Caki2 (cell line): Measurements from ENCODE around the gene CLPSL1. TPM values are rescaled to one million over a fixed set of nuclear protein-coding genes. Genes with fewer than 3 reads are reported as not detected.

Experiments used
- DNase-seq: peaks from one replicate; pipeline ENCODE4 v3.0.0-alpha.2; 2015; ENCODE audit warnings: low read depth
- in situ Hi-C: cut with HindIII; loops from 2 replicates; pipeline ENCODE4 v1.10.0; 2016; ENCODE audit warnings: low sequenced_read_pairs, low pct_unique_long_range_greater_than_20kb, mixed read lengths
- total RNA-seq: library from RNA; depleted of rRNA; stranded (reverse); fragments of >200 nt; shearing (Covaris generic); gene quantifications from 2 replicates; pipeline ENCODE4 v1.2.3, GENCODE V29; 2014; ENCODE audit warnings: low replicate concordance

The CLPSL1 gene
- total RNA-seq, 1 experiment from 2014 or later: 2.4 TPM

- no peak for DNase-seq
- in situ Hi-C loops: no loop called here
These were observed 26.2 kb upstream of the CLPSL1 start for GRCh38 chr6:35754452-35755277.

- in situ Hi-C loops: no loop called here
- no peak for DNase-seq
These were observed 25.4 kb upstream of the CLPSL1 start for GRCh38 chr6:35755278-35755924.

- DNase-seq: no peak
- in situ Hi-C loops: no loop called here
These were observed 23.2 kb upstream of the CLPSL1 start for GRCh38 chr6:35757456-35758123.

- DNase-seq: no peak
- in situ Hi-C loops: no loop called here
These were observed 21.4 kb upstream of the CLPSL1 start for GRCh38 chr6:35759426-35759825.

GRCh38 chr6:35765739-35766138, 15.1 kb upstream of the CLPSL1 start:
- in situ Hi-C loops: no loop called here
- DNase-seq: no peak

- in situ Hi-C loops: no loop called here
- DNase-seq: no peak
These were observed 11.6 kb upstream of the CLPSL1 start for GRCh38 chr6:35769211-35769610.

- DNase-seq: no peak
- in situ Hi-C loops: no loop called here
These were observed 9.5 kb upstream of the CLPSL1 start for GRCh38 chr6:35771343-35771627.

- in situ Hi-C loops: no loop called here
- DNase-seq: no peak
These were observed 6.6 kb upstream of the CLPSL1 start for GRCh38 chr6:35774116-35774794.

GRCh38 chr6:35775031-35775430, 5.8 kb upstream of the CLPSL1 start:
- DNase-seq: peak; percentile 34
- in situ Hi-C loops: no loop called here

GRCh38 chr6:35776364-35777215, 4.2 kb upstream of the CLPSL1 start, which contains the start of gene CLPSL2:
Gene CLPSL2 (plus strand): TSS chr6:35776598. CDS start chr6:35776619, 21 bp downstream.
- in situ Hi-C loops: no loop called here
- peak; percentile 55 for DNase-seq

- no peak for DNase-seq
- in situ Hi-C loops: no loop called here
These were observed 3.3 kb upstream of the CLPSL1 start for GRCh38 chr6:35777356-35778102.

GRCh38 chr6:35778437-35778836, 2.4 kb upstream of the CLPSL1 start:
- no peak for DNase-seq
- in situ Hi-C loops: no loop called here

GRCh38 chr6:35781290-35781689, 471 bp downstream of the CLPSL1 start:
- no peak for DNase-seq
- in situ Hi-C loops: no loop called here

- in situ Hi-C loops: no loop called here
- no peak for DNase-seq
These were observed 1.6 kb downstream of the CLPSL1 start for GRCh38 chr6:35782424-35782823.

GRCh38 chr6:35784200-35784599, 3.4 kb downstream of the CLPSL1 start:
- no peak for DNase-seq
- in situ Hi-C loops: no loop called here

- in situ Hi-C loops: no loop called here
- no peak for DNase-seq
These were observed 5.5 kb downstream of the CLPSL1 start for GRCh38 chr6:35786272-35786671.

- DNase-seq: no peak
- in situ Hi-C loops: no loop called here
These were observed 6.0 kb downstream of the CLPSL1 start for GRCh38 chr6:35786810-35787209.
